ENCODE measurements around the gene SPON1.

SPON1 gene

DNA sequence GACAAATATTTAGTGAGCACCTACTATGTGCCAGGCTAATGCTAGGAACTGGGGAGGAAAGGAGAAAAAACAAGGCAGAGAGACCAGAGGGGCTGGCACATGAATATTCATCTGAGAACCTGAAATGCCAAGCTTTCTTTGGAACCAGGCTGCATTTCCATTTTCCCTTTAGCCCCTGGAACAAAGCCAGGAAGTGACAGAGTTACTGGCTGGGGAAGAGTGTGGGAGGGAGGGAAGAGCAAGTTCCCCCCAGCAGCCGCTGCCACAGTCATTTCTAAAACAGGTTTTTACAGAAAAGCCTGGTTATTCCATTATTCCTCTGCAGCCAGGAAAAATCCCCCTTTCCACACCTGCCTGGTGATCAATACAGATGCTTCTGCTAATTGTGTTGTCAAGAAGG lies 97.0 kb downstream of the SPON1 start:
- POLR2A ChIA-PET = no interaction called here
- CTCF ChIA-PET = no interaction called here
- TF ChIP-seq FOXK2 (IDR thresholded peaks at IDR 0.05) = no peak
- no peak for TF ChIP-seq PKNOX1 (IDR thresholded peaks at IDR 0.05)
- no peak for TF ChIP-seq LEF1 (IDR thresholded peaks at IDR 0.05; ENCODE audit: borderline replicate concordance)
- TF ChIP-seq L3MBTL2 (conservative IDR thresholded peaks at IDR 0.05) = no peak
- no peak for TF ChIP-seq HDGF (IDR thresholded peaks at IDR 0.05; ENCODE audit: borderline replicate concordance)
- TF ChIP-seq TARDBP (IDR thresholded peaks at IDR 0.05) = no peak
- TF ChIP-seq FOXM1 (IDR thresholded peaks at IDR 0.05; ENCODE audit: borderline replicate concordance) = no peak
- TF ChIP-seq ZNF384 (IDR thresholded peaks at IDR 0.05) = no peak
- no peak for TF ChIP-seq BHLHE40 (IDR thresholded peaks at IDR 0.05; ENCODE audit: borderline replicate concordance)
- TF ChIP-seq SUZ12 (IDR thresholded peaks at IDR 0.05) = no peak
- no peak for TF ChIP-seq ARNT (IDR thresholded peaks at IDR 0.05)
- TF ChIP-seq CTBP1 (IDR thresholded peaks at IDR 0.05; ENCODE audit: borderline replicate concordance) = no peak
- TF ChIP-seq ELF4 (IDR thresholded peaks at IDR 0.05) = no peak
- no peak for DNase-seq (ENCODE audit: extremely low spot score)

DNA sequence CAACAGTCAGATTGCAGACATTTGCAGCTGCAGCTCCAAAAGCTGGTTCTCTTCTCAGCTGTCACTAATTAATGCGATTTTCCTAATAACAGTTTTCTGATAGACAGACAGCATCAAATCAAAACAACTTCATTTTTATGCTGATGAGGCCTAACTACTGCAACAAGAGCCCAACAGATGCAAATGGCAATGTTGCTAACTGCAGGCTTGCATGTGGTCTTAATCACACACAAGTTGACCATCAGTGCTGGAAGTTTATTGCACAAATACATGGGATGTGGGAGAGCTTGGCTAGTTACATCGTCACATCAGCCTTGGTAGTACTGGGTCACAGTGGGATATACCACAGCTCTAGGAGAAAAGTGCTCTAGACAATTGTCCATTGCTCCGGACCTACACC lies 99.2 kb downstream of the SPON1 start:
- TF ChIP-seq PKNOX1 (IDR thresholded peaks at IDR 0.05) = no peak
- ChIA-PET POLR2A (no interaction called here), CTCF (no interaction called here)
- DNase-seq (ENCODE audit: extremely low spot score) = no peak

DNA sequence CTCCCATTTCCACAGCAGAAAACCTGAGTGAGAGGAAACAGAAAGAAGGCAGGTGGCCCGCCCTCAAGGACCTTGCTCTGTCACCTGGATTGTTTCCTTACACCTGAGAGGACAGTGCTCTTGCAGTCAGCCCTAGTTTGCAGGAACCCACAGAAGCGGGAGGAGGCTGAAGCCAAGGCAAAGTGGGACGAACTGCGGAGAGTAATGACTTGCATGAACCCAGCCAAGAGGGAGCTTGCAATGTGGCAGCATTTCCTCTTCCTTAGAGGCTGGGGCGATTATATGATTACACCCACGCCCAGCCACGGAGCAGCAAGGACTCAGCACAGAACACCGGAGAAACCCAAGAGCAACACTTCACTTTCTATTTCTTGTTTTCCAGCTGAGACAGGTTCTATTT lies 102.6 kb downstream of the SPON1 start:
- DNase-seq (ENCODE audit: extremely low spot score) = no peak
- CTCF ChIA-PET = no interaction called here
- TF ChIP-seq TARDBP (IDR thresholded peaks at IDR 0.05) (no peak), NFRKB (IDR thresholded peaks at IDR 0.05) (no peak), FOXA1 (IDR thresholded peaks at IDR 0.05) (no peak), CTBP1 (IDR thresholded peaks at IDR 0.05; ENCODE audit: borderline replicate concordance) (no peak), L3MBTL2 (conservative IDR thresholded peaks at IDR 0.05) (no peak), FOXK2 (IDR thresholded peaks at IDR 0.05) (no peak), LEF1 (IDR thresholded peaks at IDR 0.05; ENCODE audit: borderline replicate concordance) (no peak), ELF4 (IDR thresholded peaks at IDR 0.05) (no peak), ZNF384 (IDR thresholded peaks at IDR 0.05) (no peak), SUZ12 (IDR thresholded peaks at IDR 0.05) (no peak), HDGF (IDR thresholded peaks at IDR 0.05; ENCODE audit: borderline replicate concordance) (no peak), BHLHE40 (IDR thresholded peaks at IDR 0.05; ENCODE audit: borderline replicate concordance) (no peak), PKNOX1 (IDR thresholded peaks at IDR 0.05) (no peak), FOXM1 (IDR thresholded peaks at IDR 0.05; ENCODE audit: borderline replicate concordance) (no peak), ARNT (IDR thresholded peaks at IDR 0.05) (no peak), SP1 (IDR thresholded peaks at IDR 0.05) (no peak)
- POLR2A ChIA-PET = no interaction called here

- no peak for TF ChIP-seq NFRKB (IDR thresholded peaks at IDR 0.05)
- no peak for TF ChIP-seq HDGF (IDR thresholded peaks at IDR 0.05; ENCODE audit: borderline replicate concordance)
- ChIA-PET POLR2A (no interaction called here), CTCF (no interaction called here)
- no peak for DNase-seq (ENCODE audit: extremely low spot score)
Observed at GRCh38 chr11:14065681-14066080, 103.2 kb downstream of the SPON1 start.

DNA sequence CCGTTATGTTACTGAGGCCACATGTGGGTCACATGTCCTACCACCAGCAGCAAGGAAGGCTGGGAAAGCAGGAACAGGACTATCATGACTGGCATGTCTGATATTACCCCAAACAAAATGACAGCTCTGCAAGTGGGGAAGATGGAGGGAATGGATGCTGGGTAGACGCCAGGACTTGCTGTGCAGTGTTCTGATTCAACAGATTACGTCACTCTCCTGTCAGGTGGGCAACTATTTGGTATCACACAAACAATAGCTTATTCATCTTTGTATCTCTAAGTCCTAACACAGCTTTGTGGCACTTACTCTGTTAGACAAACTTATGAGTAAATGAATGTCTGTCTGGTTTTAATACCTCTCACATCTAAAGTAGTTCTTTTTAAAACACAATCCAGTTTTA lies 105.2 kb downstream of the SPON1 start:
- ChIA-PET CTCF (no interaction called here), POLR2A (no interaction called here)
- no peak for DNase-seq (ENCODE audit: extremely low spot score)
- TF ChIP-seq BHLHE40 (IDR thresholded peaks at IDR 0.05; ENCODE audit: borderline replicate concordance) = no peak

GRCh38 chr11:14070896-14071295 lies 108.4 kb downstream of the SPON1 start:
- CTCF ChIA-PET = no interaction called here
- no peak for DNase-seq (ENCODE audit: extremely low spot score)
- TF ChIP-seq FOXK2 (IDR thresholded peaks at IDR 0.05) (no peak), PKNOX1 (IDR thresholded peaks at IDR 0.05) (no peak), LEF1 (IDR thresholded peaks at IDR 0.05; ENCODE audit: borderline replicate concordance) (no peak), SUZ12 (IDR thresholded peaks at IDR 0.05) (no peak), ELF4 (IDR thresholded peaks at IDR 0.05) (no peak), SP1 (IDR thresholded peaks at IDR 0.05) (no peak), TARDBP (IDR thresholded peaks at IDR 0.05) (no peak), NFRKB (IDR thresholded peaks at IDR 0.05) (no peak), ZNF384 (IDR thresholded peaks at IDR 0.05) (no peak), BHLHE40 (IDR thresholded peaks at IDR 0.05; ENCODE audit: borderline replicate concordance) (no peak), FOXM1 (IDR thresholded peaks at IDR 0.05; ENCODE audit: borderline replicate concordance) (no peak), CTBP1 (IDR thresholded peaks at IDR 0.05; ENCODE audit: borderline replicate concordance) (no peak), ARNT (IDR thresholded peaks at IDR 0.05) (no peak), L3MBTL2 (conservative IDR thresholded peaks at IDR 0.05) (no peak), FOXA1 (IDR thresholded peaks at IDR 0.05) (no peak), HDGF (IDR thresholded peaks at IDR 0.05; ENCODE audit: borderline replicate concordance) (no peak)
- POLR2A ChIA-PET = no interaction called here
